HG02798 (cell line): ENCODE measurements around the gene TP53BP1.

ENCODE experiments used
- ATAC-seq: cut with Tn5 transposase; IDR thresholded peaks from one replicate; pipeline ENCODE4 v1.9.1; 2021; ENCODE audit warnings: mild to moderate bottlenecking; ENCODE audit not compliant: unreplicated experiment, poor library complexity

TP53BP1 gene

DNA sequence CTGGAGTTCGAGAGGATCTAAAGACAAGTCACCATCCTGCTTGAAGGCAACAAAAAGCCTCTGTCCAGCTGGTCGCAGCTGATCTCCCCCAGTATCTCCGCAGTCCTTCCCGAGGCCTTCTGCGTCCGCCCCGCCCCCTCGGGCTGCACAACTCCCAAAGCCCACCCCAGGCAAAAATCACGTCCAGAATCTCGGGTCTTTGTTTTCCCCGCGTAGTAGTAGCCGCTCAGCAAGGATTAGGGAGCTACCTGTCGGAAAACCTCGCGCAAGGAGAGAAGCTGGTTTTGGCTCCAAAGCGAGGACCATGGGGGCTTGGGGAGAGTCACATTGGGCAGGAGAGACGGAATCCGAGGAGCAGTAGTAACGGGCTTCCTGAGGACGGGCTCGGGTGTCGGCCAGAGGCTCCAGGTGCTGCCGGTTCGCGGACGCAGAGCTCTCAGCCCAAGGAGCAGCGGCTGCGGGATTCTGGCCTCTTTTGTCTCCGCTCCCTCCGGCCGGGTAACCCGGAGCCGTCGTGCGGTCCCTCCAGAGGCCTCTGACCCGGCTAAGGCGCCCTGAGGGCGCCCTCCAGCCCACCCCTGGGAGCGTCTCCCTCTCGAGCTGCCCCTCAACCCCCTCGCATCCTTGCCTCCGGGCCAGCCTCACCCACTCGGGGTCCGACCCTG is 122.5 kb downstream of the TP53BP1 start:
- peak; percentile 43 for ATAC-seq

DNA sequence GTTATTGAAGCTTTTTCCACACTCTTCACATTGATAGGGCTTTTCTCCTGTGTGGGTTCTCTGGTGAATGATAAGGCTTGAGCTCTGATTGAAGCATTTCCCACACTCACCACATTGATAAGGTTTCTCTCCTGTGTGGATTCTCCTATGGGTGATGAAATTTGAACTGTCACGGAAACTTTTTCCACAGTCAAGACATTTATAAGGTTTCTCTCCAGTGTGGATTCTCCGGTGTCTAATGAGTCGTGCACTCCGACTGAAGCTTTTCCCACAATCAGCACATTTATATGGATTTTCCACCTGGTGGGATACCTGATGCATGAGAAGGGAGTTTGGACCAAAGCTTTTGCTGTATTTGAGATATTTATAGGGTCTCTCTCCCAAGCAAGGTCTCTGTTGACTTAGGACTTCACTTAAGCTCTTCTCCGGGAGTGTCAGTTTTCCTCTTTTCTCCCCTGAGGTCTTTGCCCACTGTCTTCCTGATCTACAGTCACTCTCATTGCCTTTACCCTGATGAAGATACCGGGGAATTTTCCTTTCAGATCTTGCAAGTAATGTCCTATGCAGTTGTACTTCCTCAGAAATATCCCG is 131.5 kb downstream of the TP53BP1 start:
- no peak for ATAC-seq

DNA sequence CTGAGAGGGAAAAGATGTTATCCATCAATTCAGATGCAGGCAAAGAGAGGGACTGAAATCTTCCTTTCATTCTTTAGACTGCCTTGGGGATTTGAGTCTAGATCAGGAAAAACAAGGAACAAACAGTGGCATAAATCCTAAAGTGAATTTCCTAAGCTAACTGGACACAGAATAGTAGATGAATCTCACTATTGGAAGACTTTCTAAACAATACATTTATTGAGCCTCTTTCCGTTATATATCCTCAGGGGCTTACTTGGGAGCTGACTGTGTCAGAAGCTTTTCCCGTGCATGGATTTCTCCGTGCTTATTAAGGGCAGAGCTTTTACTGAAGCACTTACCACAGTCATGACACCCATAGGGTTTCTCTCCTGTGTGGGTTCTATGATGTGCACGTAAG is 132.1 kb downstream of the TP53BP1 start:
- ATAC-seq, result no peak
